RPMI8226 (cell line): Measurements from ENCODE around the gene BRPF3.

ENCODE experiments used
- DNase-seq: peaks from one replicate; pipeline ENCODE4 v3.0.0-alpha.2; 2015

The BRPF3 gene

DNA sequence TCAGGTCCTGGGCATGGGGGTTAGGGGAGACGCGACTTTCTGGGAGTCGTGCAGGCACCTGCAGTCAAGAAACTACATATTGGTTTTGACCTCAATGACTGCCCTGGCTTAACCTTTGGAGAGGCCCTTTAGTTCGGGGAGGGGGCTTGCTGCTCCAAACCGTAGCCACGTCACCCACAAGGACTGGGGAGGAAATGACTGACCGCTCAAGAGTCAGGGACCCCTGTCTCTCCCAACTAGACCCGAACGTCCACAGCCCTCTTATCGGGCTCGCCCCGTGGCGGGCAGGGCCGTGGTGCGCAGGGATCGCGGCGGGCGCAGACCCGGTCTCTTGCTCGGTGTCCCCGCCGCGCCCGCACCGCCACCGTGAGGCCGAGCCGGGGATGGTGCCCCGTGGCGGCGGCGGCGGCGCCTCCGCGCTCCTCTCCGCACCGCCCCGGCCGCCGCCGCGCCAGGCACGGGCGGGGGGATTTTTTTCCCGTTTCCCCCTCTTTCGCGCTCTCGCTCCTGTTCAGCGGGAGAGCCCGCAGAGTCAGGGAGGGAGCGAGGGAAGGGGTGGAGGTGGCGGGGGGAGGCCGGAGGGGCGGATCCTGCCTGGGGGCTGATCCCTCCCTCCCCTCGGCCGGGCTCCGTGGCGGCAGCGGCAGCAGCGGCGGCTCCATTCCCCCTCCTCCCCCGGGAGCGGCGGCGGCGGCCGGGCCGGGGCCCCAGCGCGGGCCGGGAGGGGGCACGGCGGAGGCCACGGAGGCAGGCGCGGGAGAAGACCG lies at the start of gene BRPF3:
Gene BRPF3 (plus strand): TSS at position 632 of the 767 bp plus-strand sequence. CDS start 3,579 bp downstream, outside the sequence.
- DNase-seq, result peak; percentile 76

DNA sequence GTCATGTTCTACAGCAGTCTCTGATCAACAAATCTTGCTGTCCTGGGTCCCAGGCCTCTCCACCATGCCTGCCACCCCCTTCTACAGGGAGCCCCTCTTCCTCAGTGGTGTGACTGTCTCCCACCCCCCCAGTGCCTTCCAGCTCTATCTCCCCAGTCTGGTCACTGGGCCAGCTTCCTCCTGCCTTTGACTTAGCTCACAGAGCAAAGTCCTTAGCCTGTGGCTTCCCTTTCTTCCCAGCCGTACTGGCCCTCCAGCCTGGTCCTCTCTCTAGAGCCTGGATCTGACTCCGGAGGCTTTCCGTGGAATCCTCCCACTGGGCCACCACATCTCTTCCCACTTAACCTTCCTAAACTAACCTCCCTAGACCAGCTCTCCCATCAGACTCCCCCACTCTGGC lies 49.2 kb upstream of the BRPF3 start:
- no peak for DNase-seq

DNA sequence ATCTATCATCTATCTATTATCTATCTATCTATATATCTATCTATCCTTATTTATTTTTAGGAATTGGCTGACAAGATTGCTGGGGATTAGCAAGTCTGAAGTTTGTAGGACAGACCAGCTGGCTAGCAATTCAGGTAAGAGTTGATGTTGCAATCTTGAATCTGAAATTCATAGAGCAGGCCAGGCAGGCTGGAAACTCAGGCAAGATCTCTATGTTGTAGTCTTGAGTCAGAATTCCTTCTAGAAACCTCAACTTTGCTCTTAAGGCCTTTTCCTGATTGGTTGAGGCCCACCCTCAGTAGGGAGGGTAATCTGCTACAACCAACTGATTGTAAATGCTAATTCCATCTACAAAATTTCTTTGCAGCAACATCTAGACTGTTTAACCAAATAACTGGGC lies 47.1 kb upstream of the BRPF3 start:
- DNase-seq, result no peak

GRCh38 chr6:36150283-36150682 lies 46.3 kb upstream of the BRPF3 start:
- DNase-seq, result no peak

DNA sequence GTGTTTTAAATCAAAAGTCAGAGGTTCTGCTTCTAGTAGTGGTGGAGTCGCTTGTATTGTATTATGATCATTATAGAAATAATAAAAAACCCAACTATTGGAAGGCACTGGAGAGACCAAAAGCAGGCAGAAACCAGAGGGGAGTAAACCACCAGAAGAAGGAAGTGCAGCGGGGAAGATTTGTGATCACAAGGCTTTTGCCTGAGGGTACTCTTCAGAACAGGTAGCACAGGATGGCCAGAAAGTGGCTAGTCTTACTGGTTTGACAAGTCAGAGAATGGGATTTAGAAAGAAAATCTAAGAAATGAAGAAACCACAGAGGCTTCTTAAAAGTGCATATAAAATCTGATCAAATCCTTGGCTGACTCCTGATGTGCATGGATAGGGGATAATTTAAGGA lies 42.3 kb upstream of the BRPF3 start:
- DNase-seq, result no peak

GRCh38 chr6:36155662-36156061 lies 40.9 kb upstream of the BRPF3 start:
- no peak for DNase-seq

GRCh38 chr6:36160147-36160760 lies 36.3 kb upstream of the BRPF3 start:
- no peak for DNase-seq

DNA sequence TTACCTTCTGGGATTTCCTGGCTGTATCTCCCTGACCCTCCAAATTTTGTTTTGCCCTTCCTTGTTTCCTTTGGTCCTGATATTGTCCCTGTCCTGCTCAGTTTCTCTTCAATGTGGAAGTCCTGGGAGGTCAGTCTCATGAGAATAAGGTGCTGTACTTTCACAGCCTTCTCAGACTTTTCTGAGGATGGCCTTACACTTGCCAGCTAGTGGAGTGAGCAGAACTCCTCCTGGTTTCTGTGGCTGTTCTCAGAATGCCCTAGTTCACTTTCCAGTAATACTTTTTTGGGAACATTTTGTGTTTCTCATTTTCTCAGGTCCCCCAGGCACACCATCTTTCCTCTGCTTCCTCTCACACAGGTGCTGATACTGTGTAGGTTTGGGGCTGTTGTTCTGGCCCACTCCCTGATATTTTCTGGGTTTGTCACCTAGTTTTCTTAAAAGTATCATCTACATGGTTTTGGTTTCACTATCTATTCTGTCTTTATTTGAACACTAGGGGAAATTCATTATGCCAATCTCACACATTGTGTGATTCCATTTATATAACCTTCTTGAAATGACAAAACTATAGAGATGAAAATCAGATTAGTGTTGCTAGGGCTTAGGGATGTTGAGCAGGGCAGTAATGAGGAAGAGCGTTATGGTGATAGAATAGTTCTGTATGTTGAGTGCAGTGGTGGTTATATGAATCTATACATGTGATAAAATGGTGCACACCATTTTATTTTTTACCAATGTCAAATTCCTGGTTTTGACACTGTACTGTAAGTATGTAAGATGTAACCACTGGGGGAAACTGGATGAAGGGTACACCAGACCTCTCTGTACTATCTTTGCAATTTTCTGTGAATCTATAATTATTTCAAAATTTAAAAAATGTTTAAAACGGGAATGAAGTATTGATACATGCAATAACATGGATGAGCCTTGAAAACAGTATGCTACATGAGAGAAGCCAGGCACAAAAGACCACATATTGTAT lies 27.2 kb upstream of the BRPF3 start:
- no peak for DNase-seq

GRCh38 chr6:36170704-36171103 lies 25.8 kb upstream of the BRPF3 start:
- DNase-seq, result no peak

- DNase-seq, result no peak
Observed at GRCh38 chr6:36171573-36171972, 25.0 kb upstream of the BRPF3 start.

GRCh38 chr6:36177166-36177565 lies 19.4 kb upstream of the BRPF3 start:
- DNase-seq, result no peak

DNA sequence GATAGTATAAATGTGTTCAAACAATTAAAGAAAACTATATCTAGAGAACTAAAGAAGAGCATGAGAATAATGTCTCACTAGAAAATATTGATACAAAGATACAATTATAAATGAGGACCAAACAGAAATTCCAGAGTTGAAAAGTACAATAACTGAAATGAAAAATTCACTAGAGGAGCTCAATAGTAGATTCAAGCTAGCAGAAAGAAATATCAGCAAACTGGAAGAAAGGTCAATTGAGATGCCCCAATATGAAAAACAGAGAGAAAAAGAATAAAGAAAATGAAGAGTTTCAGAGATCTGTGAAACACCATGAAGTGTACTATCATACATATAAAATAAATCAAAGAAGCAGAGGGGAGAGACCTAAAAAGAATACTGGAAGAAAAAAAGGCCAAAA lies 18.0 kb upstream of the BRPF3 start:
- DNase-seq, result no peak

DNA sequence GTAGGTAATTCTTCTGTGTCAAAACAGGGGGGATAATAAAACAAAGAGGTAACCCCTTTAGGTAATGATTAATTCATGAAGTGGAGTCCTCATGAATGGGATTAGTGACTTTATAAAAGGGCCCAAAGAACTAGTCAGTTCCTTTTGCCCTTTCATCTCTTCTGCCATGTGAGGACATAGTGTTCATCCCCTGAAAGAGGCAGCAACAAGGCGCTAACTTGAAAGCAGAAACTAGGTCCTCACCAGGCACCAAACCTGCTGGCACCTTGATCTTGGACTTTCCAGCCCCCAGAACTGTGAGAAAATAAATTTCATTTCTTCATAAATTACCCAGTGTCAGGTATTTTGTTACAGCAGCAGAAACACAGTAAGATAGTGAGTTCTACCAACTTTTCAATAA lies 16.4 kb upstream of the BRPF3 start:
- DNase-seq, result no peak

GRCh38 chr6:36184311-36184710 lies 12.2 kb upstream of the BRPF3 start:
- DNase-seq, result no peak

GRCh38 chr6:36186199-36186598 lies 10.3 kb upstream of the BRPF3 start:
- DNase-seq, result no peak

- no peak for DNase-seq
Observed at GRCh38 chr6:36187446-36187845, 9.1 kb upstream of the BRPF3 start.

DNA sequence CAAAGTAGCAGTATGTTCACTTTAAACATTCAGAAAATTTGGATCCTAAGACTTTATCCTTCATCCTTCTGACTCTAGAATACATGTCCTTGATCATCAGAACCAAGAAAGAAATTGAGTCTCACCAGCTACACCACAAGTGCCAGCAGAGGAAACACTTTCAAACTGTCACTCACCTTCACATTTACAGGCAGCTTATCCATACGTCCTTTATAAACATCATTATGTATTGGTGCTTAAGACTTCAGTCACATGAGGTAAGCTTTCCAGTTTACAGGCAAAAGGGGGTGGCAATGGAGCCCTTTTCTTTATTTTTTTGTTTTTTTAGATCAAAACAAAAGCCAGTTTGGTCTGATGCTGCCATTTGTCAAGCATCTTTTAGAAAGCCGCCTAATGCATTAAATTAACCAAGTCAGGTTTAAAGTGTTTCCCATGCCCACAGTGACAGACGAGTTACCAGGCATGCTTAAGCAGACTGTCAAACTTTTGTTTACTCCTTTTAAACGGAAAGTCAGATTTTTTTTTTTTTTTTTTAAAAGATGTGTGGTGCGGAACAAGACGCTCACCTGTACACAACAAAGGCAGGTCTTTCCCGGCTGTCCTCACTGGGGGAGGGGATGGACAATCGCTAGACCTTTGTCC lies 952 bp upstream of the BRPF3 start:
- no peak for DNase-seq

GRCh38 chr6:36196880-36197548 lies 470 bp downstream of the BRPF3 start:
- DNase-seq, result peak; percentile 99

GRCh38 chr6:36197739-36198221 lies 1.2 kb downstream of the BRPF3 start:
- DNase-seq, result no peak

DNA sequence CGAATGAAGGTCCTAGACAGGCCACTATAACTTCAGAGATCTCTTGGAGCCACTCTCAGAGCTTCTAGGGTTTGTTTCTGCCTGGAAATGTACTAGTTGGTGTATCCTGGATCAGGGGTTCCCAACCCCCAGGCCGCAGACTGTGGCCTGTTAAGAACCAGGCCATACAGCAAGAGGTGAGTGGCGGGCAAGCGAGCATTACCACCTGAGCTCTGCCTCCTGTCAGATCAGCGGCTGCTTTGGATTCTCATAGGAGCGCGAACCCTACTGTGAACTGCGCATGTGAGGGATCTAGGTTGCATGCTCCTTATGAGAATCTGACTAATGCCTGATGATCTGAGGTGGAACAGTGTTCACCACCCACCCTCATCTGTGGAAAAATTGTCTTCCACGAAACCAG lies 2.4 kb downstream of the BRPF3 start:
- no peak for DNase-seq

GRCh38 chr6:36200154-36200891 lies 3.8 kb downstream of the BRPF3 start:
- no peak for DNase-seq
